Activated CD4-positive, alpha-beta T cell treated with anti-CD3 and anti-CD28 coated beads, Interleukin-2, amount 10 ng/mL, durations not matched to agents 24 days and 14 days (primary cell): ENCODE measurements around the gene BIRC5. TPM values are rescaled to one million over a fixed set of nuclear protein-coding genes. Genes with fewer than 3 reads are reported as not detected.
"Not testable (repeated sequence)": the region's sequence is repeated elsewhere in the genome, so short reads cannot be mapped to it uniquely, and the experiment has no call there.

Experiments
- DNase-seq: peaks from one replicate; pipeline ENCODE4 v3.0.0; 2022
- H3K27ac Mint-ChIP-seq: one replicate; pipeline ENCODE4 v1.8.0; 2022; ENCODE audit warnings: mild to moderate bottlenecking, mixed read lengths
- H3K27me3 Mint-ChIP-seq: one replicate; pipeline ENCODE4 v1.8.0; 2022; ENCODE audit warnings: mixed read lengths
- H3K36me3 Mint-ChIP-seq: one replicate; pipeline ENCODE4 v1.8.0; 2022; ENCODE audit warnings: low read depth, mild to moderate bottlenecking, mixed read lengths
- H3K4me1 Mint-ChIP-seq: one replicate; pipeline ENCODE4 v1.8.0; 2021; ENCODE audit warnings: mixed read lengths
- H3K4me3 Mint-ChIP-seq: one replicate; pipeline ENCODE4 v1.8.0; 2022; ENCODE audit warnings: mild to moderate bottlenecking, moderate library complexity, mixed read lengths
- H3K9me3 Mint-ChIP-seq: one replicate; pipeline ENCODE4 v1.8.0; 2021; ENCODE audit warnings: mixed read lengths
- intact Hi-C: fragments of 100-400 bp; cut with micrococcal nuclease; formaldehyde crosslinking; loops from one replicate; pipeline ENCODE4 v1.15.1; 2023
- total RNA-seq: library from RNA; stranded (reverse); gene quantifications from 2 replicates; pipeline ENCODE4 v1.2.3, GENCODE V29; 2022

The BIRC5 gene
- total RNA-seq, 1 donor from 2014 or later, result 38.7 TPM

- H3K4me3 Mint-ChIP-seq, result no peak overlapping the region
- H3K4me1 Mint-ChIP-seq, result peaks cover 8% of the 10 kb centered on the region
- no peak overlapping the region for H3K27ac Mint-ChIP-seq
- intact Hi-C loops, result no loop called here
- no peak for DNase-seq
- H3K27me3 Mint-ChIP-seq, result peaks cover 34% of the 10 kb centered on the region
- no peaks in the 10 kb centered on the region for H3K9me3 Mint-ChIP-seq
- no peaks in the 10 kb centered on the region for H3K36me3 Mint-ChIP-seq
Measured at GRCh38 chr17:78234261-78234865, 20.3 kb downstream of the BIRC5 start.

GRCh38 chr17:78235022-78235421, 21.0 kb downstream of the BIRC5 start:
- H3K9me3 Mint-ChIP-seq, H3K36me3 Mint-ChIP-seq, H3K4me3 Mint-ChIP-seq, DNase-seq, intact Hi-C loops, H3K27ac Mint-ChIP-seq, H3K4me1 Mint-ChIP-seq: not testable (repeated sequence)
- peaks cover 30% of the 10 kb centered on the region for H3K27me3 Mint-ChIP-seq

GRCh38 chr17:78235885-78236284, 21.8 kb downstream of the BIRC5 start:
- H3K36me3 Mint-ChIP-seq, result no peaks in the 10 kb centered on the region
- H3K4me1 Mint-ChIP-seq, result peaks cover 8% of the 10 kb centered on the region
- no peak for DNase-seq
- H3K9me3 Mint-ChIP-seq, result no peaks in the 10 kb centered on the region
- intact Hi-C loops, result no loop called here
- H3K4me3 Mint-ChIP-seq, result no peak overlapping the region
- peaks cover 21% of the 10 kb centered on the region for H3K27me3 Mint-ChIP-seq
- no peak overlapping the region for H3K27ac Mint-ChIP-seq

GRCh38 chr17:78236362-78237127, 22.5 kb downstream of the BIRC5 start:
- no peaks in the 10 kb centered on the region for H3K36me3 Mint-ChIP-seq
- H3K4me1 Mint-ChIP-seq, result peaks cover 8% of the 10 kb centered on the region
- H3K27me3 Mint-ChIP-seq, result peaks cover 16% of the 10 kb centered on the region
- DNase-seq, result no peak
- no peaks in the 10 kb centered on the region for H3K9me3 Mint-ChIP-seq
- intact Hi-C loops, result no loop called here
- no peak overlapping the region for H3K4me3 Mint-ChIP-seq
- no peak overlapping the region for H3K27ac Mint-ChIP-seq

GRCh38 chr17:78237401-78238012, 23.5 kb downstream of the BIRC5 start:
- intact Hi-C loops, result no loop called here
- no peak overlapping the region for H3K4me3 Mint-ChIP-seq
- no peak overlapping the region for H3K27ac Mint-ChIP-seq
- no peaks in the 10 kb centered on the region for H3K9me3 Mint-ChIP-seq
- H3K36me3 Mint-ChIP-seq, result no peaks in the 10 kb centered on the region
- no peak for DNase-seq
- peaks cover 9% of the 10 kb centered on the region for H3K27me3 Mint-ChIP-seq
- H3K4me1 Mint-ChIP-seq, result peaks cover 4% of the 10 kb centered on the region

- H3K9me3 Mint-ChIP-seq, result no peaks in the 10 kb centered on the region
- H3K4me3 Mint-ChIP-seq, result no peak overlapping the region
- H3K4me1 Mint-ChIP-seq, result no peaks in the 10 kb centered on the region
- H3K36me3 Mint-ChIP-seq, result no peaks in the 10 kb centered on the region
- intact Hi-C loops, result no loop called here
- no peak for DNase-seq
- no peak overlapping the region for H3K27ac Mint-ChIP-seq
- peaks cover 2% of the 10 kb centered on the region for H3K27me3 Mint-ChIP-seq
Measured at GRCh38 chr17:78238823-78239488, 24.9 kb downstream of the BIRC5 start.

GRCh38 chr17:78239489-78239931, 25.5 kb downstream of the BIRC5 start:
- Mint-ChIP-seq H3K4me3 (no peak overlapping the region), H3K27me3 (no peaks in the 10 kb centered on the region), H3K36me3 (no peaks in the 10 kb centered on the region), H3K9me3 (no peaks in the 10 kb centered on the region), H3K27ac (no peak overlapping the region), H3K4me1 (no peaks in the 10 kb centered on the region)
- DNase-seq, result no peak
- intact Hi-C loops, result no loop called here

GRCh38 chr17:78240012-78240655, 26.1 kb downstream of the BIRC5 start:
- no peaks in the 10 kb centered on the region for H3K27me3 Mint-ChIP-seq
- H3K36me3 Mint-ChIP-seq, result no peaks in the 10 kb centered on the region

GRCh38 chr17:78240839-78241238, 26.8 kb downstream of the BIRC5 start:
- no peak for DNase-seq
- Mint-ChIP-seq H3K4me1 (no peaks in the 10 kb centered on the region), H3K27ac (no peak overlapping the region), H3K36me3 (no peaks in the 10 kb centered on the region), H3K27me3 (peaks cover 3% of the 10 kb centered on the region), H3K4me3 (no peak overlapping the region), H3K9me3 (no peaks in the 10 kb centered on the region)
- intact Hi-C loops, result no loop called here

More at GRCh38 chr17:78240012-78240655, 26.1 kb downstream of the BIRC5 start:
- intact Hi-C loops, result no loop called here
- no peak for DNase-seq
- no peak overlapping the region for H3K4me3 Mint-ChIP-seq
- no peak overlapping the region for H3K27ac Mint-ChIP-seq
- no peaks in the 10 kb centered on the region for H3K4me1 Mint-ChIP-seq
- H3K9me3 Mint-ChIP-seq, result no peaks in the 10 kb centered on the region

- intact Hi-C loops, result no loop called here
- Mint-ChIP-seq H3K9me3 (no peaks in the 10 kb centered on the region), H3K4me3 (no peak overlapping the region), H3K27me3 (peaks cover 3% of the 10 kb centered on the region), H3K36me3 (no peaks in the 10 kb centered on the region), H3K4me1 (no peaks in the 10 kb centered on the region), H3K27ac (no peak overlapping the region)
- DNase-seq, result no peak
Measured at GRCh38 chr17:78241277-78242023, 27.4 kb downstream of the BIRC5 start.

GRCh38 chr17:78242024-78242742, 28.1 kb downstream of the BIRC5 start:
- no peak for DNase-seq
- Mint-ChIP-seq H3K36me3 (no peaks in the 10 kb centered on the region), H3K4me3 (no peak overlapping the region), H3K4me1 (no peaks in the 10 kb centered on the region), H3K27me3 (peaks cover 3% of the 10 kb centered on the region), H3K9me3 (no peaks in the 10 kb centered on the region), H3K27ac (no peak overlapping the region)
- intact Hi-C loops, result no loop called here

- intact Hi-C loops, result no loop called here
- H3K9me3 Mint-ChIP-seq, result no peaks in the 10 kb centered on the region
- H3K27ac Mint-ChIP-seq, result no peak overlapping the region
- peaks cover 15% of the 10 kb centered on the region for H3K4me1 Mint-ChIP-seq
- H3K27me3 Mint-ChIP-seq, result peaks cover 3% of the 10 kb centered on the region
- H3K4me3 Mint-ChIP-seq, result no peak overlapping the region
- H3K36me3 Mint-ChIP-seq, result no peaks in the 10 kb centered on the region
- DNase-seq, result no peak
Measured at GRCh38 chr17:78247304-78247703, 33.3 kb downstream of the BIRC5 start.
